A549 (cell line): ENCODE measurements around the gene BRAF.

Experiments used
- BHLHE40 ChIP-seq: IDR thresholded peaks from 2 replicates; pipeline ENCODE4 v1.6.1; 2012; ENCODE audit warnings: low read depth, low read length, inconsistent platforms
- POLR2A ChIP-seq: IDR thresholded peaks from 2 replicates; pipeline ENCODE4 v1.6.1; 2012; ENCODE audit warnings: mild to moderate bottlenecking, low read length
- TF ChIP-seq, protein P1 (sequence below): fragments of >200 bp; sonication (Bioruptor Twin); formaldehyde crosslinking; IDR thresholded peaks from 3 replicates; pipeline ENCODE4 v1.5.1; 2016

DNA sequence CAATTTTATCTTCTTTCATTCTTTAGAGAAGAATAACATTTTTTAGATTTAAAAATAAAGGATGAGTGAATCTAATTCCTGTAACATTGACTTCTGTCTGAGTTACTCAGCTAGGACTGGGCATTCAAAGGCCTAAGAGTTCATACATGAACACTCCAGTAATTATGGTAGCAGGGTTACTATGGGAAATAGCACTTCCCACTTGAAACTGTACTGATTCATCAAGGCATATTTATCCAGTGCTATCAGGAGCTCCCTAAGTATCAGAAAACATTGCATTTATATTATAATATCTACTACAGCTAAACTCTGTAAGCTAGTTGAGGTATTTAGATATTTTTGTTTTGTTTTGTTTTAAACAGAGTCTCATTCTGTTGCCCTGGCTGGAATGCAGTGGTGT is 186.4 kb downstream of the BRAF start:
- no peak for TF ChIP-seq POLR2A
- no peak for TF ChIP-seq BHLHE40
- TF ChIP-seq, protein P1, sequence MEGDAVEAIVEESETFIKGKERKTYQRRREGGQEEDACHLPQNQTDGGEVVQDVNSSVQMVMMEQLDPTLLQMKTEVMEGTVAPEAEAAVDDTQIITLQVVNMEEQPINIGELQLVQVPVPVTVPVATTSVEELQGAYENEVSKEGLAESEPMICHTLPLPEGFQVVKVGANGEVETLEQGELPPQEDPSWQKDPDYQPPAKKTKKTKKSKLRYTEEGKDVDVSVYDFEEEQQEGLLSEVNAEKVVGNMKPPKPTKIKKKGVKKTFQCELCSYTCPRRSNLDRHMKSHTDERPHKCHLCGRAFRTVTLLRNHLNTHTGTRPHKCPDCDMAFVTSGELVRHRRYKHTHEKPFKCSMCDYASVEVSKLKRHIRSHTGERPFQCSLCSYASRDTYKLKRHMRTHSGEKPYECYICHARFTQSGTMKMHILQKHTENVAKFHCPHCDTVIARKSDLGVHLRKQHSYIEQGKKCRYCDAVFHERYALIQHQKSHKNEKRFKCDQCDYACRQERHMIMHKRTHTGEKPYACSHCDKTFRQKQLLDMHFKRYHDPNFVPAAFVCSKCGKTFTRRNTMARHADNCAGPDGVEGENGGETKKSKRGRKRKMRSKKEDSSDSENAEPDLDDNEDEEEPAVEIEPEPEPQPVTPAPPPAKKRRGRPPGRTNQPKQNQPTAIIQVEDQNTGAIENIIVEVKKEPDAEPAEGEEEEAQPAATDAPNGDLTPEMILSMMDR = no peak
